ENCODE results near the gene JAKMIP1. TPM values are rescaled to one million over a fixed set of nuclear protein-coding genes. Genes with fewer than 3 reads are reported as not detected.
A peak's percentile ranks its signal among the peaks of the same experiment; 100 is the strongest.

Gene JAKMIP1
- total RNA-seq, 8 experiments from 2014 or later, result 1.0 to 10.8 (median 7.6) TPM; not detected in 3

DNA sequence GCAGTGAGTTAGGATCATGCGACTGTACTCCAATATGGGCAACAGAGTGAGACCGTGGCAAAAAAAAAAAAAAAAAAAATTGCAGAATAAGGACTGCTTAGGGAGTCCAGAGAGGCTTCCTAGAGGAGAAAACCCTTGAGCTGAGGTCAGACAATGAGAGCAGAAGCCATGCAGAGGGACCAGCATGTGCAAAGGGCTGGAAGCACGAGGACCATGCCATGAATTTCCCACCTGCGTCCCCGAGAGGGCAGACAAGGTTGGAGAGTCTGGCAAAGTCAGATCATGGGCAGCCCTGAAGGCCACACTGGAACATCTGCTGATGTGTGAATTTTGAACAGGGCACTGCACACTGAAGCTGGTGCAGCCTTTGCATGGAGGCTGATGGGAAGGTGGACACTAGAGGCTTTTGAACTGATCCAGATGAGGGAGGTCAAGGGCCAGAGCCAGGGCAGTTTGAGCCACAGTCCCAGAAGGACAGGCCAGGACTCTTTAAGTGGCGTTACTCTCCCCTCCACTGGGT lies 6.5 kb upstream of the JAKMIP1 start:
- H3K4me3 ChIP-seq, result no peak overlapping the region
- H3K27ac ChIP-seq, result no peak overlapping the region
- in situ Hi-C loops (cut with MboI; ENCODE audit: low pct_unique_long_range_greater_than_20kb in 2 of 9, low sequenced_read_pairs in 9 of 9, unreplicated experiment in 9 of 9), result no loop called here
- WGBS, 10 experiments, result 33 to 80% (median 68%) methylated on average over 1 to 6 of the region's 6 CpGs; no CpG with 5 or more reads in 1 of the 10 experiments
- H3K4me1 ChIP-seq (replicated peaks in 1 of 2), result peaks cover 2 to 9% of the 10 kb centered on the region in 2 donors
- no peak for ATAC-seq (replicated peaks in 6 of 8)

- in situ Hi-C loops (cut with MboI; ENCODE audit: low pct_unique_long_range_greater_than_20kb in 2 of 9, low sequenced_read_pairs in 9 of 9, unreplicated experiment in 9 of 9), result no loop called here
- ATAC-seq (replicated peaks in 6 of 8), result no peak
- WGBS, 10 experiments, result 0 to 80% (median 26%) methylated on average over 1 to 3 of the region's 4 CpGs; no CpG with 5 or more reads in 4 of the 10 experiments
- H3K27ac ChIP-seq, result no peak overlapping the region
- H3K4me1 ChIP-seq (replicated peaks in 1 of 2), result peaks cover 2 to 9% of the 10 kb centered on the region in 2 donors
- H3K4me3 ChIP-seq, result no peak overlapping the region
These were observed 5.6 kb upstream of the JAKMIP1 start for GRCh38 chr4:6205973-6206372.

DNA sequence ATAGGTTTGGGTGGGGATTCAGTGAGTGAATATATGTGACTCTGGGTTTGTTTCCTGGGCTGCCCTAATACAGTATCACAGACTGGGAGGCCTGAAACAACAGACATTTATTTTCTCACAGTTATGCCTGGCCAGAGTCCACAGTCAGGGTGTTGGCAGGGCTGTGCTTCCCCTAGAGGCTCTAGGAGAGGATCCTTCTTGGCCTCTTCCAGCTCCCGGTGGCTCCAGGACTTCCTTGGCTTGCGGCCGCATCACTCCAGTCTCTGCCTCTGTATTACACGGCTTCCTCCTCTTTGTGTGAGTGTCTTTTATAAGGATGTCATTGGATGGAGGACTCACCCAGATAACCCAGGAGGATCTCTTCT lies 5.2 kb upstream of the JAKMIP1 start:
- H3K27ac ChIP-seq, result no peak overlapping the region
- ATAC-seq (replicated peaks in 6 of 8), result peak in 1 of 8 experiments; percentile 63
- peaks cover 6 to 9% of the 10 kb centered on the region in 2 donors for H3K4me1 ChIP-seq (replicated peaks in 1 of 2)
- in situ Hi-C loops (cut with MboI; ENCODE audit: low pct_unique_long_range_greater_than_20kb in 2 of 9, low sequenced_read_pairs in 9 of 9, unreplicated experiment in 9 of 9), result no loop called here
- 30 to 93% (median 59%) methylated on average over 1 to 4 of the region's 4 CpGs; no CpG with 5 or more reads in 5 of the 10 experiments for WGBS, 10 experiments
- H3K4me3 ChIP-seq, result no peak overlapping the region

GRCh38 chr4:6204871-6205566 lies 4.7 kb upstream of the JAKMIP1 start:
- WGBS, 10 experiments, result 0 to 30% (median 0%) methylated on average over 1 to 4 of the region's 8 CpGs; no CpG with 5 or more reads in 3 of the 10 experiments
- no peak overlapping the region for H3K4me3 ChIP-seq
- H3K4me1 ChIP-seq (replicated peaks in 1 of 2), result peaks cover 6 to 9% of the 10 kb centered on the region in 2 donors
- in situ Hi-C loops (cut with MboI; ENCODE audit: low pct_unique_long_range_greater_than_20kb in 2 of 9, low sequenced_read_pairs in 9 of 9, unreplicated experiment in 9 of 9), result no loop called here
- H3K27ac ChIP-seq, result no peak overlapping the region
- ATAC-seq (replicated peaks in 6 of 8), result no peak

DNA sequence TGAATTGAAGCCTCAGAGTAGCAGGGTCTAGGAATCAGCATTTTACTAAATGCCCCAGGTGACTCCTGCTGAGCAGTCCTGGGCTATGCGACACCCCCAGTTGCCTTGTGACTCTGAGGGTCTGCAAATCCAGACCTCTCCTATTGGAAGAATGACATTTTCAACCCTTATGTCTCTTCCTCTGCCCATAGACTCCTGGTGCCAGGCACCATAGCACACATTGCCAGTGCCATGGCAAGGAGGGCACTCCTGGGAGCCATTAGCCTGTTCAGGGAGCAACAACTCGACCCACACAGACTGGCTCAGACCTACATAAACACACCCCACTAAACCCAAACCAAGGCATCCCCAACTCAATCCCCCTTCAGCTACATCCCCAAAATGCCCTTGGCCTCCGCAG lies 3.7 kb upstream of the JAKMIP1 start:
- ATAC-seq (replicated peaks in 6 of 8), result no peak
- in situ Hi-C loops (cut with MboI; ENCODE audit: low pct_unique_long_range_greater_than_20kb in 2 of 9, low sequenced_read_pairs in 9 of 9, unreplicated experiment in 9 of 9), result no loop called here
- Histone ChIP-seq H3K4me3 (no peak overlapping the region), H3K4me1 (replicated peaks in 1 of 2) (peaks cover under 1 to 3% of the 10 kb centered on the region in 2 donors), H3K27ac (no peak overlapping the region)
- 40 to 80% methylated on average over 1 to 2 of the region's 3 CpGs; no CpG with 5 or more reads in 8 of the 10 experiments for WGBS, 10 experiments

GRCh38 chr4:6201580-6202091 lies 1.3 kb upstream of the JAKMIP1 start:
- in situ Hi-C loops (cut with MboI; ENCODE audit: low pct_unique_long_range_greater_than_20kb in 2 of 9, low sequenced_read_pairs in 9 of 9, unreplicated experiment in 9 of 9), result no loop called here
- no peak overlapping the region for H3K27ac ChIP-seq
- peaks cover 3 to 4% of the 10 kb centered on the region in 2 donors for H3K4me1 ChIP-seq (replicated peaks in 1 of 2)
- H3K4me3 ChIP-seq, result no peak overlapping the region
- WGBS, 10 experiments, result 80 to 100% (median 92%) methylated on average over 1 to 2 of the region's 7 CpGs; no CpG with 5 or more reads in 5 of the 10 experiments
- ATAC-seq (replicated peaks in 6 of 8), result no peak

- H3K4me3 ChIP-seq, result peak overlapping the region; percentile 46 to 54 (median 47)
- WGBS, 10 experiments, result 17 to 86% (median 39%) methylated on average over 1 to 3 of the region's 15 CpGs; no CpG with 5 or more reads in 6 of the 10 experiments
- H3K27ac ChIP-seq, result peak overlapping the region in 1 of 2 donors; percentile 20
- in situ Hi-C loops (cut with MboI; ENCODE audit: low pct_unique_long_range_greater_than_20kb in 2 of 9, low sequenced_read_pairs in 9 of 9, unreplicated experiment in 9 of 9), result no loop called here
- peaks cover 3 to 4% of the 10 kb centered on the region in 2 donors for H3K4me1 ChIP-seq (replicated peaks in 1 of 2)
- peak in 5 of 8 experiments; percentile 0 to 7 (median 2) for ATAC-seq (replicated peaks in 6 of 8)
These were observed 593 bp upstream of the JAKMIP1 start for GRCh38 chr4:6200922-6201362.

- Histone ChIP-seq H3K4me1 (replicated peaks in 1 of 2) (peaks cover 3 to 4% of the 10 kb centered on the region in 2 donors), H3K27ac (no peak overlapping the region), H3K4me3 (peak overlapping the region; percentile 46 to 54 (median 47))
- 0% methylated on average over 5 to 8 of the region's 55 CpGs; no CpG with 5 or more reads in 7 of the 10 experiments for WGBS, 10 experiments
- peak in 5 of 8 experiments; percentile 7 to 37 (median 30) for ATAC-seq (replicated peaks in 6 of 8)
- in situ Hi-C loops (cut with MboI; ENCODE audit: low pct_unique_long_range_greater_than_20kb in 2 of 9, low sequenced_read_pairs in 9 of 9, unreplicated experiment in 9 of 9), result no loop called here
These were observed 877 bp downstream of the JAKMIP1 start for GRCh38 chr4:6199422-6199921.

- ATAC-seq (replicated peaks in 6 of 8), result peak in 7 of 8 experiments; percentile 3 to 31 (median 8)
- 0 to 8% (median 3%) methylated on average over 2 to 7 of the region's 27 CpGs; no CpG with 5 or more reads in 6 of the 10 experiments for WGBS, 10 experiments
- Histone ChIP-seq H3K4me1 (replicated peaks in 1 of 2) (peaks cover 3 to 4% of the 10 kb centered on the region in 2 donors), H3K4me3 (peak overlapping the region; percentile 46 to 54 (median 47)), H3K27ac (no peak overlapping the region)
- in situ Hi-C loops (cut with MboI; ENCODE audit: low pct_unique_long_range_greater_than_20kb in 2 of 9, low sequenced_read_pairs in 9 of 9, unreplicated experiment in 9 of 9), result no loop called here
These were observed 1.5 kb downstream of the JAKMIP1 start for GRCh38 chr4:6198768-6199421.

- no peak for ATAC-seq (replicated peaks in 6 of 8)
- 0 to 83% (median 42%) methylated on average over 1 to 3 of the region's 6 CpGs; no CpG with 5 or more reads in 3 of the 10 experiments for WGBS, 10 experiments
- Histone ChIP-seq H3K4me3 (peak overlapping the region in 2 of 5 donors; percentile 46 to 50), H3K4me1 (replicated peaks in 1 of 2) (peaks cover 3 to 4% of the 10 kb centered on the region in 2 donors), H3K27ac (no peak overlapping the region)
- in situ Hi-C loops (cut with MboI; ENCODE audit: low pct_unique_long_range_greater_than_20kb in 2 of 9, low sequenced_read_pairs in 9 of 9, unreplicated experiment in 9 of 9), result no loop called here
These were observed 2.1 kb downstream of the JAKMIP1 start for GRCh38 chr4:6198278-6198677.

GRCh38 chr4:6197433-6198174 lies 2.7 kb downstream of the JAKMIP1 start:
- ATAC-seq (replicated peaks in 6 of 8), result no peak
- peaks cover 3 to 4% of the 10 kb centered on the region in 2 donors for H3K4me1 ChIP-seq (replicated peaks in 1 of 2)
- no peak overlapping the region for H3K27ac ChIP-seq
- no peak overlapping the region for H3K4me3 ChIP-seq
- 28 to 90% (median 69%) methylated on average over 2 to 4 of the region's 9 CpGs; no CpG with 5 or more reads in 4 of the 10 experiments for WGBS, 10 experiments
- in situ Hi-C loops (cut with MboI; ENCODE audit: low pct_unique_long_range_greater_than_20kb in 2 of 9, low sequenced_read_pairs in 9 of 9, unreplicated experiment in 9 of 9), result no loop called here

GRCh38 chr4:6196871-6197270 lies 3.5 kb downstream of the JAKMIP1 start:
- 20 to 90% (median 75%) methylated on average over 1 to 8 of the region's 11 CpGs; no CpG with 5 or more reads in 5 of the 10 experiments for WGBS, 10 experiments
- no peak overlapping the region for H3K4me3 ChIP-seq
- in situ Hi-C loops (cut with MboI; ENCODE audit: low pct_unique_long_range_greater_than_20kb in 2 of 9, low sequenced_read_pairs in 9 of 9, unreplicated experiment in 9 of 9), result no loop called here
- ATAC-seq (replicated peaks in 6 of 8), result no peak
- no peak overlapping the region for H3K27ac ChIP-seq
- H3K4me1 ChIP-seq (replicated peaks in 1 of 2), result peaks cover 3 to 4% of the 10 kb centered on the region in 2 donors
